Activated CD4-positive, alpha-beta memory T cell treated with anti-CD3 and anti-CD28 coated beads for 36 hours (primary cell): ENCODE measurements around the gene CDX2. TPM values are rescaled to one million over a fixed set of nuclear protein-coding genes. Genes with fewer than 3 reads are reported as not detected.

Source experiments
- CTCF ChIA-PET: fragments of 350-600 bp; sonication (Branson Sonifier 250); formaldehyde crosslinking; loops from one replicate; lab custom pipeline; 2021; ENCODE audit warnings: antibody characterized with exemption, inconsistent platforms; lab: Charles Lee
- POLR2A ChIA-PET: fragments of 350-600 bp; sonication (Branson Sonifier 250); formaldehyde crosslinking; loops from one replicate; lab custom pipeline; 2021; ENCODE audit warnings: antibody characterized with exemption; lab: Charles Lee
- DNase-seq: peaks from one replicate; pipeline ENCODE4 v3.0.0-alpha.2; 2020
- H3K27ac Mint-ChIP-seq: one replicate; pipeline ENCODE4 v1.8.0; 2021; ENCODE audit warnings: mixed read lengths
- H3K27me3 Mint-ChIP-seq: one replicate; pipeline ENCODE4 v1.8.0; 2021; ENCODE audit warnings: mixed read lengths
- H3K36me3 Mint-ChIP-seq: one replicate; pipeline ENCODE4 v1.8.0; 2021; ENCODE audit warnings: mixed read lengths
- H3K4me1 Mint-ChIP-seq: one replicate; pipeline ENCODE4 v1.8.0; 2021; ENCODE audit warnings: low read depth, mixed read lengths
- H3K4me3 Mint-ChIP-seq: one replicate; pipeline ENCODE4 v1.8.0; 2021; ENCODE audit warnings: mild to moderate bottlenecking, mixed read lengths
- H3K9me3 Mint-ChIP-seq: one replicate; pipeline ENCODE4 v1.8.0; 2021; ENCODE audit warnings: mixed read lengths
- intact Hi-C: fragments of 100-400 bp; cut with micrococcal nuclease; formaldehyde crosslinking; loops from one replicate; pipeline ENCODE4 v1.15.1; 2023
- total RNA-seq, 2 experiments: library from RNA; stranded (reverse); gene quantifications; one replicate each; pipeline ENCODE4 v1.2.3, GENCODE V29; 2021

CDX2 gene
- total RNA-seq, 2 experiments from 2014 or later, result not detected

GRCh38 chr13:27924529-27925141, 44.5 kb downstream of the CDX2 start:
- CTCF ChIA-PET, result interaction anchor here (0.6 to 2.0 kb wide), 5 partner anchors 21 to 43 kb away, joined by 3 to 8 read pairs (median 5); no protein-coding TSS in a partner anchor
- intact Hi-C loops, result loop anchor here (5.0 kb wide), 1 partner anchor 132 kb away; the partner anchor contains the start of gene GSX1

GRCh38 chr13:27923794-27924528, 45.2 kb downstream of the CDX2 start:
- peak; percentile 22 for DNase-seq
- POLR2A ChIA-PET, result no interaction called here
- H3K4me3 Mint-ChIP-seq, result peak overlapping the region; percentile 20

More at GRCh38 chr13:27924529-27925141, 44.5 kb downstream of the CDX2 start:
- no peak for DNase-seq
- POLR2A ChIA-PET, result no interaction called here
- no peak overlapping the region for H3K27ac Mint-ChIP-seq
- no peaks in the 10 kb centered on the region for H3K36me3 Mint-ChIP-seq
- H3K27me3 Mint-ChIP-seq, result peaks cover 76% of the 10 kb centered on the region
- H3K9me3 Mint-ChIP-seq, result no peaks in the 10 kb centered on the region
- peaks cover 32% of the 10 kb centered on the region for H3K4me1 Mint-ChIP-seq
- H3K4me3 Mint-ChIP-seq, result no peak overlapping the region

GRCh38 chr13:27922883-27923612, 46.1 kb downstream of the CDX2 start:
- no peak for DNase-seq
- ChIA-PET POLR2A (no interaction called here), CTCF (interaction anchor here (1.1 to 2.0 kb wide), 2 partner anchors 23 to 31 kb away, joined by 3 to 8 read pairs; no protein-coding TSS in a partner anchor)
- H3K36me3 Mint-ChIP-seq, result no peaks in the 10 kb centered on the region
- peaks cover 43% of the 10 kb centered on the region for H3K4me1 Mint-ChIP-seq
- no peaks in the 10 kb centered on the region for H3K9me3 Mint-ChIP-seq
- H3K27me3 Mint-ChIP-seq, result peaks cover 76% of the 10 kb centered on the region
- no peak overlapping the region for H3K27ac Mint-ChIP-seq
- intact Hi-C loops, result loop anchor here (2.0 to 5.0 kb wide), 3 partner anchors 46 to 131 kb away; partner anchors contain the start of genes CDX2 and GSX1
- H3K4me3 Mint-ChIP-seq, result peak overlapping the region; percentile 12

More at GRCh38 chr13:27923794-27924528, 45.2 kb downstream of the CDX2 start:
- CTCF ChIA-PET, result interaction anchor here (0.9 to 2.0 kb wide), 4 partner anchors 22 to 44 kb away, joined by 3 to 8 read pairs (median 5); no protein-coding TSS in a partner anchor
- H3K9me3 Mint-ChIP-seq, result no peaks in the 10 kb centered on the region
- H3K27me3 Mint-ChIP-seq, result peaks cover 75% of the 10 kb centered on the region
- no peak overlapping the region for H3K27ac Mint-ChIP-seq
- no peaks in the 10 kb centered on the region for H3K36me3 Mint-ChIP-seq
- intact Hi-C loops, result loop anchor here (2.0 to 5.0 kb wide), 3 partner anchors 45 to 132 kb away; partner anchors contain the start of genes CDX2 and GSX1
- peaks cover 35% of the 10 kb centered on the region for H3K4me1 Mint-ChIP-seq

GRCh38 chr13:27921961-27922882, 46.9 kb downstream of the CDX2 start:
- POLR2A ChIA-PET, result interaction anchor here (1.0 kb wide), 1 partner anchor 48 kb away, joined by 3 read pairs; no protein-coding TSS in a partner anchor

GRCh38 chr13:27921421-27921960, 47.6 kb downstream of the CDX2 start:
- Mint-ChIP-seq H3K36me3 (no peaks in the 10 kb centered on the region), H3K27ac (no peak overlapping the region), H3K27me3 (peaks cover 71% of the 10 kb centered on the region), H3K4me3 (peak overlapping the region; percentile 66), H3K9me3 (no peaks in the 10 kb centered on the region), H3K4me1 (peaks cover 38% of the 10 kb centered on the region)
- DNase-seq, result peak; percentile 50
- intact Hi-C loops, result loop anchor here (5.0 kb wide), 1 partner anchor 129 kb away; the partner anchor contains the start of gene GSX1
- POLR2A ChIA-PET, result interaction anchor here (1.0 kb wide), 1 partner anchor 48 kb away, joined by 3 read pairs; no protein-coding TSS in a partner anchor
- CTCF ChIA-PET, result interaction anchor here (0.8 to 2.7 kb wide), 2 partner anchors 33 to 51 kb away, joined by 3 to 21 read pairs; no protein-coding TSS in a partner anchor

More at GRCh38 chr13:27921961-27922882, 46.9 kb downstream of the CDX2 start:
- CTCF ChIA-PET, result interaction anchor here (0.8 kb wide), 1 partner anchor 51 kb away, joined by 3 read pairs; no protein-coding TSS in a partner anchor
- H3K27me3 Mint-ChIP-seq, result peaks cover 74% of the 10 kb centered on the region
- H3K27ac Mint-ChIP-seq, result no peak overlapping the region
- no peak for DNase-seq
- H3K9me3 Mint-ChIP-seq, result no peaks in the 10 kb centered on the region
- peaks cover 42% of the 10 kb centered on the region for H3K4me1 Mint-ChIP-seq
- H3K4me3 Mint-ChIP-seq, result no peak overlapping the region
- intact Hi-C loops, result loop anchor here (2.0 to 5.0 kb wide), 3 partner anchors 47 to 130 kb away; partner anchors contain the start of genes CDX2 and GSX1
- H3K36me3 Mint-ChIP-seq, result no peaks in the 10 kb centered on the region

- peaks cover 70% of the 10 kb centered on the region for H3K27me3 Mint-ChIP-seq
- DNase-seq, result peak; percentile 9
- peak overlapping the region; percentile 66 for H3K4me3 Mint-ChIP-seq
- intact Hi-C loops, result loop anchor here (5.0 kb wide), 1 partner anchor 129 kb away; the partner anchor contains the start of gene GSX1
- H3K4me1 Mint-ChIP-seq, result peaks cover 37% of the 10 kb centered on the region
- ChIA-PET POLR2A (interaction anchor here (0.6 to 1.0 kb wide), 2 partner anchors 49 to 53 kb away, joined by 3 read pairs; no protein-coding TSS in a partner anchor), CTCF (interaction anchor here (1.7 to 2.7 kb wide), 2 partner anchors 34 to 95 kb away, joined by 3 to 21 read pairs; no protein-coding TSS in a partner anchor)
- H3K9me3 Mint-ChIP-seq, result no peaks in the 10 kb centered on the region
- H3K27ac Mint-ChIP-seq, result peak overlapping the region; percentile 6
- no peaks in the 10 kb centered on the region for H3K36me3 Mint-ChIP-seq
Measured at GRCh38 chr13:27920677-27921420, 48.3 kb downstream of the CDX2 start.

- POLR2A ChIA-PET, result interaction anchor here (0.6 kb wide), 1 partner anchor 53 kb away, joined by 3 read pairs; no protein-coding TSS in a partner anchor
- no peak for DNase-seq
- intact Hi-C loops, result loop anchor here (5.0 kb wide), 1 partner anchor 128 kb away; the partner anchor contains the start of gene GSX1
- Mint-ChIP-seq H3K4me1 (peaks cover 37% of the 10 kb centered on the region), H3K27me3 (peaks cover 71% of the 10 kb centered on the region), H3K36me3 (no peaks in the 10 kb centered on the region), H3K4me3 (peak within 1 kb of the TSS; percentile 66), H3K27ac (peak within 1 kb of the TSS; percentile 6), H3K9me3 (no peaks in the 10 kb centered on the region)
- CTCF ChIA-PET, result interaction anchor here (0.7 to 2.7 kb wide), 3 partner anchors 34 to 94 kb away, joined by 3 to 21 read pairs (median 3); no protein-coding TSS in a partner anchor
Measured at GRCh38 chr13:27919934-27920676, 49.0 kb downstream of the CDX2 start, which contains the start of gene PDX1. Gene PDX1 (plus strand): TSS chr13:27920000. CDS start chr13:27920139, 139 bp downstream.

- CTCF ChIA-PET, result interaction anchor here (0.7 to 2.7 kb wide), 3 partner anchors 35 to 94 kb away, joined by 3 to 21 read pairs (median 3); no protein-coding TSS in a partner anchor
- no peak overlapping the region for H3K4me3 Mint-ChIP-seq
Measured at GRCh38 chr13:27919659-27919933, 49.5 kb downstream of the CDX2 start.

More at GRCh38 chr13:27919659-27919933, 49.5 kb downstream of the CDX2 start:
- intact Hi-C loops, result no loop called here
- Mint-ChIP-seq H3K4me1 (peaks cover 37% of the 10 kb centered on the region), H3K36me3 (no peaks in the 10 kb centered on the region), H3K27ac (no peak overlapping the region), H3K27me3 (peaks cover 68% of the 10 kb centered on the region), H3K9me3 (no peaks in the 10 kb centered on the region)
- DNase-seq, result peak; percentile 48
- POLR2A ChIA-PET, result no interaction called here
